NB4 (cell line): ENCODE results near the gene SLC16A13.

Source experiments
- DNase-seq: peaks from one replicate; pipeline ENCODE4 v3.0.0; 2010; ENCODE audit warnings: low read depth
- H3K4me3 ChIP-seq: one replicate; pipeline ENCODE4 v1.5.1; 2011; ENCODE audit warnings: mild to moderate bottlenecking, low read depth, low read length, moderate library complexity
- CTCF ChIP-seq: IDR thresholded peaks from one replicate; pipeline ENCODE4 v1.5.1; 2012; ENCODE audit warnings: low read depth, low read length
- MAX ChIP-seq: IDR thresholded peaks from 2 replicates; pipeline ENCODE4 v1.6.1; 2011; ENCODE audit warnings: low read depth, low read length
- MYC ChIP-seq: IDR thresholded peaks from 2 replicates; pipeline ENCODE4 v1.6.1; 2011; ENCODE audit warnings: low read depth, low read length
- POLR2A ChIP-seq: IDR thresholded peaks from 2 replicates; pipeline ENCODE4 v1.6.1; 2011; ENCODE audit warnings: mild to moderate bottlenecking; ENCODE audit not compliant: insufficient read length; ENCODE audit errors: extremely low read depth

Gene SLC16A13

GRCh38 chr17:7029659-7030058 is 6.2 kb upstream of the SLC16A13 start:
- no peak for TF ChIP-seq MYC
- TF ChIP-seq POLR2A, result no peak
- no peak for TF ChIP-seq MAX
- no peak for TF ChIP-seq CTCF
- DNase-seq, result no peak

GRCh38 chr17:7034955-7035590 is 742 bp upstream of the SLC16A13 start:
- peak overlapping the region; percentile 81 for H3K4me3 ChIP-seq
- DNase-seq, result no peak
- no peak for TF ChIP-seq CTCF
- no peak for TF ChIP-seq POLR2A
- TF ChIP-seq MAX, result no peak
- no peak for TF ChIP-seq MYC

More at GRCh38 chr17:7029659-7030058, 6.2 kb upstream of the SLC16A13 start:
- no peak overlapping the region for H3K4me3 ChIP-seq

- no peak for DNase-seq
- no peak for TF ChIP-seq MYC
- no peak for TF ChIP-seq POLR2A
- no peak for TF ChIP-seq MAX
- H3K4me3 ChIP-seq, result no peak overlapping the region
These were observed 2.4 kb downstream of the SLC16A13 start for GRCh38 chr17:7038025-7038862.

- no peak for TF ChIP-seq MYC
- TF ChIP-seq MAX, result no peak
- no peak for TF ChIP-seq CTCF
- TF ChIP-seq POLR2A, result no peak
These were observed 4.0 kb downstream of the SLC16A13 start for GRCh38 chr17:7039832-7040231.

GRCh38 chr17:7041607-7042500 is 6.0 kb downstream of the SLC16A13 start:
- DNase-seq, result no peak
- no peak overlapping the region for H3K4me3 ChIP-seq
- TF ChIP-seq POLR2A (no peak), MAX (no peak), MYC (no peak), CTCF (no peak)

More at GRCh38 chr17:7039832-7040231, 4.0 kb downstream of the SLC16A13 start:
- H3K4me3 ChIP-seq, result no peak overlapping the region
- no peak for DNase-seq
